ENCODE measurements around the gene TENM4.

TENM4 gene

GRCh38 chr11:79363861-79364378 is 76.9 kb downstream of the TENM4 start:
- DNase-seq (no peak), ATAC-seq (ENCODE audit: insufficient read depth, low read depth) (no peak)
- no peaks in the 10 kb centered on the region for H4K20me1 ChIP-seq (ENCODE audit: insufficient read depth, low read length)
- no peak overlapping the region for H3K4me3 ChIP-seq (ENCODE audit: low read depth in 1 of 2, low read length in 2 of 2)
- no peaks in the 10 kb centered on the region for H3K27me3 ChIP-seq (ENCODE audit: insufficient read depth, low read length, poor library complexity)
- H3K9ac ChIP-seq (ENCODE audit: low read depth, low read length) = no peak overlapping the region
- no peaks in the 10 kb centered on the region for H3K79me2 ChIP-seq (ENCODE audit: insufficient read depth, low read length)
- no peaks in the 10 kb centered on the region for H3K4me1 ChIP-seq (ENCODE audit: insufficient read depth, low read length)
- H2AFZ ChIP-seq (ENCODE audit: low read depth, low read length) = no peak overlapping the region
- H3K27ac ChIP-seq (ENCODE audit: low read length) = no peak overlapping the region
- no peak overlapping the region for H3K4me2 ChIP-seq (ENCODE audit: insufficient read depth, low read length)
- no peak for TF ChIP-seq CTCF (IDR thresholded peaks at IDR 0.05; ENCODE audit: borderline replicate concordance, extremely low read depth, low read length, poor library complexity, severe bottlenecking)
- no peak for TF ChIP-seq EZH2 (IDR thresholded peaks at IDR 0.05; ENCODE audit: borderline replicate concordance, low read depth, low read length, severe bottlenecking)
- no peaks in the 10 kb centered on the region for H3K9me3 ChIP-seq (ENCODE audit: insufficient read depth, low read length, severe bottlenecking)
- H3K36me3 ChIP-seq (ENCODE audit: insufficient read depth, low read length) = no peaks in the 10 kb centered on the region

DNA sequence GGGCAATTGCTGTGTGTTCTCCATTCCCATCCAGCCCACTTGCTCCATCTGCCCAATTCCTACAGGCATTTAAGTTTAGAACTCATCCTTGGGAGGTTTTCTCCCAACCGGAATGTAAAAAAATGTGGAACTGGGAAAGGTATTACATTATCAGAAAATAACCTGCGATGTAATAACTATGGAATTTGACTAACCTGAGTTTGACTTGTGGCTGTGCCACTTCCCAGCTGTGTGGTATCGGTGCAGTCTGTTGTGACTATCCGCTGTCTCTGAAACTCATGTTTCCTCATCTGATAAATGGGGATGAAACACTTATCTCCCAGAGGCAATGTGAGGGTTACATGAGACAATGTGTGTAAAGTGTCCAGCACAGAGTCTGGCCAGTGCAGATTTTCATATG is 77.6 kb downstream of the TENM4 start:
- H4K20me1 ChIP-seq (ENCODE audit: insufficient read depth, low read length) = no peaks in the 10 kb centered on the region
- DNase-seq (no peak), ATAC-seq (ENCODE audit: insufficient read depth, low read depth) (no peak)
- H3K27me3 ChIP-seq (ENCODE audit: insufficient read depth, low read length, poor library complexity) = no peaks in the 10 kb centered on the region
- TF ChIP-seq CTCF (IDR thresholded peaks at IDR 0.05; ENCODE audit: borderline replicate concordance, extremely low read depth, low read length, poor library complexity, severe bottlenecking) (no peak), EZH2 (IDR thresholded peaks at IDR 0.05; ENCODE audit: borderline replicate concordance, low read depth, low read length, severe bottlenecking) (no peak)
- no peak overlapping the region for H3K4me2 ChIP-seq (ENCODE audit: insufficient read depth, low read length)
- H3K4me1 ChIP-seq (ENCODE audit: insufficient read depth, low read length) = no peaks in the 10 kb centered on the region
- no peak overlapping the region for H3K27ac ChIP-seq (ENCODE audit: low read length)
- no peaks in the 10 kb centered on the region for H3K36me3 ChIP-seq (ENCODE audit: insufficient read depth, low read length)
- no peak overlapping the region for H2AFZ ChIP-seq (ENCODE audit: low read depth, low read length)
- H3K4me3 ChIP-seq (ENCODE audit: low read depth in 1 of 2, low read length in 2 of 2) = no peak overlapping the region
- no peak overlapping the region for H3K9ac ChIP-seq (ENCODE audit: low read depth, low read length)
- no peaks in the 10 kb centered on the region for H3K79me2 ChIP-seq (ENCODE audit: insufficient read depth, low read length)
- no peaks in the 10 kb centered on the region for H3K9me3 ChIP-seq (ENCODE audit: insufficient read depth, low read length, severe bottlenecking)

GRCh38 chr11:79362821-79363220 is 78.0 kb downstream of the TENM4 start:
- H3K36me3 ChIP-seq (ENCODE audit: insufficient read depth, low read length) = no peaks in the 10 kb centered on the region
- no peaks in the 10 kb centered on the region for H3K79me2 ChIP-seq (ENCODE audit: insufficient read depth, low read length)
- H3K4me3 ChIP-seq (ENCODE audit: low read depth in 1 of 2, low read length in 2 of 2) = no peak overlapping the region
- H3K9ac ChIP-seq (ENCODE audit: low read depth, low read length) = no peak overlapping the region
- H2AFZ ChIP-seq (ENCODE audit: low read depth, low read length) = no peak overlapping the region
- no peak overlapping the region for H3K27ac ChIP-seq (ENCODE audit: low read length)
- no peaks in the 10 kb centered on the region for H3K4me1 ChIP-seq (ENCODE audit: insufficient read depth, low read length)
- no peaks in the 10 kb centered on the region for H3K9me3 ChIP-seq (ENCODE audit: insufficient read depth, low read length, severe bottlenecking)
- H4K20me1 ChIP-seq (ENCODE audit: insufficient read depth, low read length) = no peaks in the 10 kb centered on the region
- ATAC-seq (ENCODE audit: insufficient read depth, low read depth) (no peak), DNase-seq (no peak)
- H3K4me2 ChIP-seq (ENCODE audit: insufficient read depth, low read length) = no peak overlapping the region
- TF ChIP-seq EZH2 (IDR thresholded peaks at IDR 0.05; ENCODE audit: borderline replicate concordance, low read depth, low read length, severe bottlenecking) = no peak
- no peak for TF ChIP-seq CTCF (IDR thresholded peaks at IDR 0.05; ENCODE audit: borderline replicate concordance, extremely low read depth, low read length, poor library complexity, severe bottlenecking)
- no peaks in the 10 kb centered on the region for H3K27me3 ChIP-seq (ENCODE audit: insufficient read depth, low read length, poor library complexity)

Data from DND-41 (cell line).